Pancreas (tissue), 10 donors: ENCODE measurements around the gene ARHGEF7. TPM values are rescaled to one million over a fixed set of nuclear protein-coding genes. Genes with fewer than 3 reads are reported as not detected.

ENCODE experiments used
- ATAC-seq, 4 donors: fragments of 200-7000 bp; cut with Tn5 transposase; one replicate each; pipeline versions ENCODE4 v1.8.0 to v1.9.1; 2020; ENCODE audit warnings: mild to moderate bottlenecking in 4 of 4, moderate library complexity in 4 of 4
- DNase-seq, 6 donors: peaks; one replicate each; pipeline ENCODE4 v3.0.0-alpha.2; 2020
- FAIRE-seq: peaks from 2 replicates; lab custom pipeline; 2012; peaks lifted over from hg19 to GRCh38; lab: Jason Lieb, UNC
- H3K27ac ChIP-seq, 4 donors: fragments of 200-600 bp; sonication (generic); 1 replicate in 3 of 4; 2 replicates in 1 of 4; pipeline versions ENCODE4 v1.5.0 to v1.8.0; 2020
- H3K27me3 ChIP-seq, 4 donors: fragments of 200-600 bp; one replicate each; pipeline ENCODE4 v1.8.0; 2021
- H3K36me3 ChIP-seq, 3 donors: fragments of 200-600 bp; sonication (generic) in 1 of 3; one replicate each; pipeline versions ENCODE4 v1.5.0 to v1.8.0; 2020 to 2021
- H3K4me1 ChIP-seq, 3 donors: fragments of 200-600 bp; one replicate each; pipeline ENCODE4 v1.8.0; 2021
- H3K4me3 ChIP-seq, 4 donors: fragments of 200-600 bp; sonication (generic) in 2 of 4; one replicate each; pipeline versions ENCODE4 v1.5.0 to v1.8.0; 2020 to 2021
- H3K9me3 ChIP-seq, 4 donors: fragments of 200-600 bp; one replicate each; pipeline ENCODE4 v1.8.0; 2021
- WGBS, 2 donors: extraction: QIAGEN DNeasy Blood & Tissue Kit; methylation state at CpG; one replicate each; pipeline ENCODE4 v1.1.7; 2013; 5-methylcytosine and 5-hydroxymethylcytosine counted together
- intact Hi-C, 3 donors: fragments of 100-400 bp; cut with DNase I; formaldehyde crosslinking; loops; one replicate each; pipeline versions ENCODE4 v1.11.1 to v1.14.2; 2022
- polyA plus RNA-seq, 2 donors: library from polyadenylated mRNA; stranded (reverse); fragments of 200-250 nt; gene quantifications; one replicate each; pipeline ENCODE4 v1.2.3, GENCODE V29; 2013
- total RNA-seq, 6 donors: library from RNA; stranded (reverse); fragmentation: NEBNext Ultra II Directional in 4 of 6; extraction: Animal tissue kit (Norgen Biotek cat#: 25700) in 4 of 6; gene quantifications; one replicate each; pipeline versions ENCODE4 v1.2.1 to v1.2.4, GENCODE V29; 2021 to 2023
- TF ChIP-seq, protein P1 (sequence below), 4 donors: fragments of 200-600 bp; sonication (generic) in 3 of 4; IDR thresholded peaks; one replicate each; pipeline versions ENCODE4 v1.5.0 to v1.8.0; 2021; ENCODE audit warnings: antibody characterized with exemption in 4 of 4
- donor health status: healthy with polysubstance abuse.
- donor health status: DM: no; HTN: no; CAD: no; lungs with moderate emphysema.
- donor health status: DM: no; HTN: no; CAD: no.
- donor health status: control.
- donor health status: control.
- donor health status: Bipolar disorder and iron deficiency.
- donor health status: DM: yes; HTN: yes; CAD: no.
- donor health status: DM: no; HTN: no; CAD: no.
- donor health status: DM: no; HTN: no; CAD: no.
- donor health status: DM: yes; HTN: yes; CAD: no.

Gene ARHGEF7
- total and polyA plus RNA-seq, 8 donors: 13.4 to 37.7 (median 22.2) TPM

DNA sequence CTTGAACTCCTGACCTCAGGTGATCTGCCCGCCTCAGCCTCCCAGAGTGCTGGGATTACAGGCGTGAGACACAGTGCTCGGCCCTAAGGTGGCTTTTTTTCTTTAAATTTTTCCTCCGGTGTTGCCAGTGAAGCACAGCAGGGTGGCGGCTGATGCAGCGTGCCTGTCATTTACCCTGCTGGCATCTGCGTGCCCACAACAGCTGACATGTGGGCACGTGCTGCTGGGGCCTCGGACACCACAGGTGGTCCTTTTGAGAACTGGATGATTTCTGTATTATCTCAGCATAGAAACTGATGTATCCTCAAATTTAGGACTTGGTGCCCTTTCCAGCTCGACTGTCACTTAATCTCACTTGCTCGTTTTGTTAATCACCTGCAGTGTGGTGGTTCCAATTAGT lies 174.1 kb downstream of the ARHGEF7 start:
- WGBS, 2 donors: 93 to 96% methylated on average over 11 of the region's 11 CpGs
- no peak overlapping the region for H3K27ac ChIP-seq
- no peak for ATAC-seq
- DNase-seq: no peak
- no peak for FAIRE-seq
- no peaks in the 10 kb centered on the region for H3K9me3 ChIP-seq
- TF ChIP-seq, protein P1, sequence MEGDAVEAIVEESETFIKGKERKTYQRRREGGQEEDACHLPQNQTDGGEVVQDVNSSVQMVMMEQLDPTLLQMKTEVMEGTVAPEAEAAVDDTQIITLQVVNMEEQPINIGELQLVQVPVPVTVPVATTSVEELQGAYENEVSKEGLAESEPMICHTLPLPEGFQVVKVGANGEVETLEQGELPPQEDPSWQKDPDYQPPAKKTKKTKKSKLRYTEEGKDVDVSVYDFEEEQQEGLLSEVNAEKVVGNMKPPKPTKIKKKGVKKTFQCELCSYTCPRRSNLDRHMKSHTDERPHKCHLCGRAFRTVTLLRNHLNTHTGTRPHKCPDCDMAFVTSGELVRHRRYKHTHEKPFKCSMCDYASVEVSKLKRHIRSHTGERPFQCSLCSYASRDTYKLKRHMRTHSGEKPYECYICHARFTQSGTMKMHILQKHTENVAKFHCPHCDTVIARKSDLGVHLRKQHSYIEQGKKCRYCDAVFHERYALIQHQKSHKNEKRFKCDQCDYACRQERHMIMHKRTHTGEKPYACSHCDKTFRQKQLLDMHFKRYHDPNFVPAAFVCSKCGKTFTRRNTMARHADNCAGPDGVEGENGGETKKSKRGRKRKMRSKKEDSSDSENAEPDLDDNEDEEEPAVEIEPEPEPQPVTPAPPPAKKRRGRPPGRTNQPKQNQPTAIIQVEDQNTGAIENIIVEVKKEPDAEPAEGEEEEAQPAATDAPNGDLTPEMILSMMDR (IDR thresholded peaks at IDR 0.05): no peak
- H3K4me1 ChIP-seq: peaks cover 0 to 1% (median 0%) of the 10 kb centered on the region in 3 donors
- peaks cover 0 to 62% (median 5%) of the 10 kb centered on the region in 3 donors for H3K36me3 ChIP-seq
- intact Hi-C loops: no loop called here
- H3K27me3 ChIP-seq: no peaks in the 10 kb centered on the region
- H3K4me3 ChIP-seq: no peak overlapping the region

DNA sequence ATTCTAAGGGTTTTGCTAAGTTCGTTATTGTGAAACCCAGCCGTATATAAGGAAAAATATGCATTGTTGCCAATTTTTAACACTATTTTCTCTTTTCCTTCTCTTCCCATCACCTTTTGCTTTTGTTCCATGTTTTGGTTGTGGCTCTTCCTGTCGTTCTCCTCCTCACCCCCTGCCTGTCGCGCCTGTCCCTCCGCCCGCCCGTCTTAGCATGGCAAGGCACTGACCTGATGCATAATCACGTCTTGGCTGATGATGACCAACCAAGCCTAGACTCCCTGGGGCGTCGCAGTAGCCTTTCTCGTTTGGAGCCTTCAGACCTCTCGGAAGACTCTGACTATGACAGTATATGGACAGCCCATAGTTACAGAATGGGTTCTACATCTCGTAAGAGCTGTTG lies 176.8 kb downstream of the ARHGEF7 start:
- DNase-seq (no peak), ATAC-seq (no peak), FAIRE-seq (no peak)
- H3K4me1 ChIP-seq: no peaks in the 10 kb centered on the region
- intact Hi-C loops: no loop called here
- H3K27me3 ChIP-seq: no peaks in the 10 kb centered on the region
- H3K9me3 ChIP-seq: no peaks in the 10 kb centered on the region
- TF ChIP-seq, protein P1 (IDR thresholded peaks at IDR 0.05): no peak
- H3K36me3 ChIP-seq: peaks cover 0 to 58% (median 0%) of the 10 kb centered on the region in 3 donors
- 93 to 97% methylated on average over 14 of the region's 14 CpGs for WGBS, 2 donors
- no peak overlapping the region for H3K27ac ChIP-seq
- H3K4me3 ChIP-seq: no peak overlapping the region

DNA sequence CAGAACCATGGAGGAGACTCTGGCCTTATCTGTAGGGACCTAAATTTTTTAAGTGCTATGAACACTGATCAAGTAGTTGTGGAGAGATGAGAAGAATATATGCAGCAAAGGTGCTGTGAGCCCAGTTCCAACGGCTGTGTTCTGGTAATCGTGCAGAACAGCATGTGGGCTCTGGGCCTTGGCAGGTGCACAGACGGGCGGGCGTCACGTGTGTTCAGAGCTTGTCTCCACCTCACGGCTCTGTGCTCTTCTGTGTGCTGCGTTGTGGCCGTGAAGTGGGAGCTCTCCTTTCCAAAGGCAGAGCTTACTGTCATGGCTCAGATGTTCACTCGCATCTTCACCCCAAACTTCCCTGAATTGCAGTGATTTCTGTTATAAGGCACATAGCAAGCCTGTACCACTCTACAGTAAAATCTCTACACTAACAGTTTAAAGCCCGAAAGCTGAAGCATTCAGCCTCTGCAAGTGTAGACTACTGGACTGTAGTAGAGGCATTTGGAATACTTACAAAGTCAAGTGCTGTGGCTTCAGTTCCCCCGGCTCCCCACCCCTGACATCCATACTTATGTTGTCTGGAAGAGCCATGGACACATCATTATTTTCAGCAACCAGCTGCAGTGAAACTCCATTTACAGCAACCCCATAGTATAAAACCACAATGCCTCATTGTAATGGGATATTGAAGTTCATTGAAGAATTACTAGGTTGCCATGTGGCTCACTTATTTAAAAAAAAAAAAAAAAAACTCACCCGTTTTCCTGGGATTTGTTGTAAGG lies 177.8 kb downstream of the ARHGEF7 start:
- H3K36me3 ChIP-seq: peaks cover 0 to 54% (median 0%) of the 10 kb centered on the region in 3 donors
- DNase-seq (no peak), FAIRE-seq (no peak), ATAC-seq (no peak)
- no peak overlapping the region for H3K4me3 ChIP-seq
- WGBS, 2 donors: 92 to 95% methylated on average over 13 of the region's 13 CpGs
- no peaks in the 10 kb centered on the region for H3K4me1 ChIP-seq
- intact Hi-C loops: no loop called here
- H3K27ac ChIP-seq: no peak overlapping the region
- H3K9me3 ChIP-seq: no peaks in the 10 kb centered on the region
- no peaks in the 10 kb centered on the region for H3K27me3 ChIP-seq
- TF ChIP-seq, protein P1 (IDR thresholded peaks at IDR 0.05): no peak

DNA sequence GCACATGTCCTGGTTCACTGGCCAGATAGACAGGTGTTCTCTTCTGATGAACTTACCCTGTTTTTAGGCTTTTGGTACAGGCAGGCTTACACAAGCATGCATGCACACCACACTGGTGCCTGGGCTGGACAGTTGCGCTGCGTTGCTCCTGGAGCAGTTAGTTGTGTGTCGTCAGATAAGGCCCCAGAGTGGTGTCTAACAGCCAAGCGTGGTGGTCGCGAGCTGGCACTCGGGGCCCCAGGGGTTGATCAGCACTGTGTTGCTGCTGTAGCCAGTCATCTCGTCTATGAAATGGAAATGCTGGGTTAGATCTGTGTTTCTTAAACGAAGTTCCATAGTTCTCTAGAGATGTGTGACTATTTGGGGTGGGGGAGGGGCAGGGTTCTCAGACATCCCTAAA lies 180.8 kb downstream of the ARHGEF7 start:
- Histone ChIP-seq H3K36me3 (peaks cover 0 to 38% (median 0%) of the 10 kb centered on the region in 3 donors), H3K27me3 (no peaks in the 10 kb centered on the region), H3K9me3 (no peaks in the 10 kb centered on the region), H3K27ac (no peak overlapping the region), H3K4me1 (no peaks in the 10 kb centered on the region), H3K4me3 (no peak overlapping the region)
- no peak for ATAC-seq
- no peak for FAIRE-seq
- intact Hi-C loops: no loop called here
- 92 to 95% methylated on average over 9 of the region's 9 CpGs for WGBS, 2 donors
- DNase-seq: no peak
- TF ChIP-seq, protein P1 (IDR thresholded peaks at IDR 0.05): no peak

DNA sequence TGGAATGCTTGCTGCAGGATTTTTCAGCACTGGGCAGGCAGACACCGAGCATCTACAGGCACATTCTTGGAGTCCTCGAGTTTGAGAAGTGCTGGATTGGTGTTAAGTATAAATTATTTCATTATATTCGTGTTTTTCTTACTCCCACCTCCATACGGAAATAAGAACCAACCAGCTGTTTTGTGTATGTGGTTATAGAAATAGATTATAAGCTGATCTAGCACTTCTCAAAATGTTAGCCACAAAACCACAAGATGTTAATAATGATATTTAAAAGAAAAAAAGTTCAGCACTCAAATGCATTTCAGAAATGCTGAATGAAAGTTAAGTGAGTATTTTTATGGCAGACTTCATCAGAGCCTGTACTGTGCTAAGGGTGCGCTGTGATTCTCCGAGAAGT lies 181.3 kb downstream of the ARHGEF7 start:
- FAIRE-seq: no peak
- Histone ChIP-seq H3K27me3 (no peaks in the 10 kb centered on the region), H3K4me1 (no peaks in the 10 kb centered on the region), H3K9me3 (no peaks in the 10 kb centered on the region), H3K4me3 (no peak overlapping the region), H3K27ac (no peak overlapping the region), H3K36me3 (peaks cover 0 to 42% (median 2%) of the 10 kb centered on the region in 3 donors)
- DNase-seq: no peak
- intact Hi-C loops: no loop called here
- ATAC-seq: no peak
- WGBS, 2 donors: 84 to 90% methylated on average over 6 of the region's 6 CpGs
- TF ChIP-seq, protein P1 (IDR thresholded peaks at IDR 0.05): no peak
